Breast epithelium (tissue), 3 donors: ENCODE measurements around the gene EOGT.

ENCODE experiments used
- POLR2A ChIP-seq: fragments of 450-650 bp; IDR thresholded peaks from one replicate; pipeline ENCODE4 v1.6.1; 2016; ENCODE audit warnings: antibody characterized with exemption, mild to moderate bottlenecking, moderate library complexity
- POLR2AphosphoS5 ChIP-seq, 3 donors: sonication (generic); formaldehyde crosslinking; IDR thresholded peaks; one replicate each; pipeline ENCODE4 v1.6.1; 2017; ENCODE audit warnings: antibody characterized with exemption in 3 of 3
- TF ChIP-seq, protein P1 (sequence below), 3 donors: fragments of 450-650 bp; IDR thresholded peaks; one replicate each; pipeline ENCODE4 v1.5.1; 2016 to 2017; ENCODE audit warnings: antibody characterized with exemption in 3 of 3, mild to moderate bottlenecking in 3 of 3, moderate library complexity in 3 of 3

DNA sequence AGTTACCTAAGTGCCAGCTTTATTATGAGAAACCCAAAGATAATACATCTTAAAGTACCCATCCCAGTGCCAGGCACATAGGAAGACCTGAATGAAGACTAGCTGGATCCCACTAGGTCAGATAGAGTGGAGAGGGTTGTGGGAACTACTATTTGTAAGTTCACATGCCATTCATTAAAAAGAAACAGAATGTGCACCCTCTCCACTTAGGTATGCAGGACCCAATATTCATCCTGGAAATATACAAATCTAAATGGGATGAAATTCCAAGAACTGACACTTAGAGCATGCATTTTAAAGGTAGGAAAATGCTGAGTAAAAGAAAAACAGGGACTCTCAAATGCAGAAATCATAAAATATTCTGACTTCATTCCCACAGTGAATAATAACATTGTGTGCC, 14.3 kb downstream of the EOGT start:
- TF ChIP-seq POLR2AphosphoS5 (IDR thresholded peaks at IDR 0.05), result no peak
- TF ChIP-seq, protein P1, sequence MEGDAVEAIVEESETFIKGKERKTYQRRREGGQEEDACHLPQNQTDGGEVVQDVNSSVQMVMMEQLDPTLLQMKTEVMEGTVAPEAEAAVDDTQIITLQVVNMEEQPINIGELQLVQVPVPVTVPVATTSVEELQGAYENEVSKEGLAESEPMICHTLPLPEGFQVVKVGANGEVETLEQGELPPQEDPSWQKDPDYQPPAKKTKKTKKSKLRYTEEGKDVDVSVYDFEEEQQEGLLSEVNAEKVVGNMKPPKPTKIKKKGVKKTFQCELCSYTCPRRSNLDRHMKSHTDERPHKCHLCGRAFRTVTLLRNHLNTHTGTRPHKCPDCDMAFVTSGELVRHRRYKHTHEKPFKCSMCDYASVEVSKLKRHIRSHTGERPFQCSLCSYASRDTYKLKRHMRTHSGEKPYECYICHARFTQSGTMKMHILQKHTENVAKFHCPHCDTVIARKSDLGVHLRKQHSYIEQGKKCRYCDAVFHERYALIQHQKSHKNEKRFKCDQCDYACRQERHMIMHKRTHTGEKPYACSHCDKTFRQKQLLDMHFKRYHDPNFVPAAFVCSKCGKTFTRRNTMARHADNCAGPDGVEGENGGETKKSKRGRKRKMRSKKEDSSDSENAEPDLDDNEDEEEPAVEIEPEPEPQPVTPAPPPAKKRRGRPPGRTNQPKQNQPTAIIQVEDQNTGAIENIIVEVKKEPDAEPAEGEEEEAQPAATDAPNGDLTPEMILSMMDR (IDR thresholded peaks at IDR 0.05), result no peak
- no peak for TF ChIP-seq POLR2A
